NCI-H524 (cell line): Measurements from ENCODE around the gene PTOV1.

Experiments used
- DNase-seq, 2 experiments: peaks; one replicate each; lab custom pipeline; 2025; lab: John Stamatoyannopoulos, UW

The PTOV1 gene

GRCh38 chr19:49850487-49851342, at the start of gene PTOV1:
Gene PTOV1, plus strand, starts transcription at chr19:49851159.
- DNase-seq: peak; percentile 94

GRCh38 chr19:49801401-49801888, 49.5 kb upstream of the PTOV1 start:
- DNase-seq: no peak

GRCh38 chr19:49801966-49802661, 48.8 kb upstream of the PTOV1 start:
- DNase-seq: peak in 1 of 2 experiments; percentile 27

GRCh38 chr19:49802836-49803528, 48.0 kb upstream of the PTOV1 start:
- DNase-seq: no peak

- DNase-seq: no peak
These were observed 47.5 kb upstream of the PTOV1 start for GRCh38 chr19:49803529-49803856.

GRCh38 chr19:49805822-49806619, 44.9 kb upstream of the PTOV1 start:
- no peak for DNase-seq

GRCh38 chr19:49806620-49806959, 44.4 kb upstream of the PTOV1 start:
- no peak for DNase-seq

- DNase-seq: no peak
These were observed 43.7 kb upstream of the PTOV1 start for GRCh38 chr19:49807058-49807903.

GRCh38 chr19:49807904-49808675, 42.9 kb upstream of the PTOV1 start:
- no peak for DNase-seq

GRCh38 chr19:49808711-49809159, 42.2 kb upstream of the PTOV1 start:
- DNase-seq: no peak

GRCh38 chr19:49809160-49809940, 41.6 kb upstream of the PTOV1 start:
- DNase-seq: no peak

GRCh38 chr19:49809941-49810389, 41.0 kb upstream of the PTOV1 start:
- DNase-seq: no peak

- no peak for DNase-seq
These were observed 39.6 kb upstream of the PTOV1 start for GRCh38 chr19:49811328-49811727.

GRCh38 chr19:49812452-49812996, 38.4 kb upstream of the PTOV1 start:
- no peak for DNase-seq

GRCh38 chr19:49812997-49813861, 37.7 kb upstream of the PTOV1 start, which contains the start of gene FUZ:
Gene FUZ, minus strand, starts transcription at chr19:49813292. Its CDS starts 186 bp downstream, at chr19:49813106.
- DNase-seq: peak; percentile 98 to 99

GRCh38 chr19:49814010-49814409, 36.9 kb upstream of the PTOV1 start:
- DNase-seq: no peak

GRCh38 chr19:49816590-49816989, 34.4 kb upstream of the PTOV1 start:
- DNase-seq: no peak
